ENCODE results near the gene TCEA2. TPM values are rescaled to one million over a fixed set of nuclear protein-coding genes. Genes with fewer than 3 reads are reported as not detected.

The TCEA2 gene
- total RNA-seq, 1 donor from 2014 or later: 40.2 TPM

GRCh38 chr20:64108731-64109681, 46.0 kb downstream of the TCEA2 start:
- no peaks in the 10 kb centered on the region for H3K4me1 ChIP-seq
- DNase-seq (peak; percentile 46), ATAC-seq (no peak)
- TF ChIP-seq CTCF (IDR thresholded peaks at IDR 0.05): no peak
- H3K36me3 ChIP-seq: no peaks in the 10 kb centered on the region
- H3K27me3 ChIP-seq: peaks cover 2% of the 10 kb centered on the region
- H3K9me3 ChIP-seq: no peaks in the 10 kb centered on the region
- intact Hi-C loops (cut with DNase I): no loop called here
- no peak overlapping the region for H3K4me3 ChIP-seq
- H3K27ac ChIP-seq: no peak overlapping the region

- ATAC-seq (no peak), DNase-seq (peak; percentile 63)
- Histone ChIP-seq H3K4me3 (no peak overlapping the region), H3K27me3 (no peaks in the 10 kb centered on the region), H3K9me3 (no peaks in the 10 kb centered on the region), H3K4me1 (no peaks in the 10 kb centered on the region), H3K36me3 (no peaks in the 10 kb centered on the region), H3K27ac (no peak overlapping the region)
- TF ChIP-seq CTCF (IDR thresholded peaks at IDR 0.05): no peak
- intact Hi-C loops (cut with DNase I): no loop called here
These were observed 46.9 kb downstream of the TCEA2 start for GRCh38 chr20:64109831-64110391.

GRCh38 chr20:64110411-64111068, 47.5 kb downstream of the TCEA2 start:
- no peaks in the 10 kb centered on the region for H3K27me3 ChIP-seq
- H3K9me3 ChIP-seq: no peaks in the 10 kb centered on the region
- no peak for TF ChIP-seq CTCF (IDR thresholded peaks at IDR 0.05)
- DNase-seq (peak; percentile 52), ATAC-seq (no peak)
- no peak overlapping the region for H3K27ac ChIP-seq
- H3K4me3 ChIP-seq: no peak overlapping the region
- no peaks in the 10 kb centered on the region for H3K4me1 ChIP-seq
- intact Hi-C loops (cut with DNase I): no loop called here
- no peaks in the 10 kb centered on the region for H3K36me3 ChIP-seq

- H3K4me3 ChIP-seq: no peak overlapping the region
- H3K27ac ChIP-seq: no peak overlapping the region
- DNase-seq: peak; percentile 61
- intact Hi-C loops (cut with DNase I): no loop called here
- H3K27me3 ChIP-seq: no peaks in the 10 kb centered on the region
- H3K4me1 ChIP-seq: no peaks in the 10 kb centered on the region
- H3K36me3 ChIP-seq: no peaks in the 10 kb centered on the region
- no peaks in the 10 kb centered on the region for H3K9me3 ChIP-seq
- TF ChIP-seq CTCF (IDR thresholded peaks at IDR 0.05): no peak
- ATAC-seq: no peak
These were observed 49.0 kb downstream of the TCEA2 start for GRCh38 chr20:64111841-64112641.

- TF ChIP-seq CTCF (IDR thresholded peaks at IDR 0.05): no peak
- intact Hi-C loops (cut with DNase I): no loop called here
- no peak overlapping the region for H3K4me3 ChIP-seq
- ATAC-seq (no peak), DNase-seq (peak; percentile 60)
- no peaks in the 10 kb centered on the region for H3K9me3 ChIP-seq
- no peak overlapping the region for H3K27ac ChIP-seq
- H3K27me3 ChIP-seq: no peaks in the 10 kb centered on the region
- no peaks in the 10 kb centered on the region for H3K4me1 ChIP-seq
- H3K36me3 ChIP-seq: no peaks in the 10 kb centered on the region
These were observed 49.9 kb downstream of the TCEA2 start for GRCh38 chr20:64112691-64113443.
